GM12878 (cell line): ENCODE results near the gene ATL3. TPM values are rescaled to one million over a fixed set of nuclear protein-coding genes. Genes with fewer than 3 reads are reported as not detected.

Experiments used
- BACH1 ChIP-seq: fragments of 450-650 bp; IDR thresholded peaks from 2 replicates; pipeline ENCODE4 v1.6.1; 2017; ENCODE audit warnings: mild to moderate bottlenecking, borderline replicate concordance
- CREB1 ChIP-seq: IDR thresholded peaks from 2 replicates; pipeline ENCODE4 v1.6.1; 2012; ENCODE audit warnings: low read depth, mild to moderate bottlenecking, inconsistent platforms
- FOS ChIP-seq: IDR thresholded peaks from 3 replicates; pipeline ENCODE4 v1.6.1; 2011; ENCODE audit warnings: borderline replicate concordance; ENCODE audit not compliant: insufficient read length; ENCODE audit errors: extremely low read depth
- FOXM1 ChIP-seq: IDR thresholded peaks from 2 replicates; pipeline ENCODE4 v1.6.1; 2012; ENCODE audit warnings: low read depth, mild to moderate bottlenecking, inconsistent platforms, low read length, moderate library complexity
- HCFC1 ChIP-seq: fragments of 150-350 bp; IDR thresholded peaks from 2 replicates; pipeline ENCODE4 v1.6.1; 2014; ENCODE audit warnings: low read length
- LARP7 ChIP-seq: fragments of 450-650 bp; IDR thresholded peaks from 2 replicates; pipeline ENCODE4 v1.6.1; 2017; ENCODE audit warnings: mild to moderate bottlenecking
- MEF2A ChIP-seq: IDR thresholded peaks from 2 replicates; pipeline ENCODE4 v1.6.1; 2011; ENCODE audit warnings: low read depth, mild to moderate bottlenecking, low read length, moderate library complexity; ENCODE audit not compliant: insufficient read depth
- NRF1 ChIP-seq: conservative IDR thresholded peaks from 2 replicates; pipeline ENCODE4 v1.6.1; 2011; ENCODE audit warnings: mild to moderate bottlenecking, low read depth, low read length, improper control_type of control experiment
- PAX5 ChIP-seq: IDR thresholded peaks from 2 replicates; pipeline ENCODE4 v1.6.1; 2011; ENCODE audit warnings: low read depth, low read length, borderline replicate concordance
- RCOR1 ChIP-seq: conservative IDR thresholded peaks from 2 replicates; pipeline ENCODE4 v1.6.1; 2012; ENCODE audit warnings: low read depth, low read length, improper control_type of control experiment
- RELA ChIP-seq: fragments of 450-650 bp; IDR thresholded peaks from 2 replicates; pipeline ENCODE4 v1.8.0; 2014; ENCODE audit warnings: borderline replicate concordance; ENCODE audit not compliant: partially characterized antibody
- RUNX3 ChIP-seq: IDR thresholded peaks from 2 replicates; pipeline ENCODE4 v1.6.1; 2012; ENCODE audit warnings: low read length, inconsistent platforms
- SIX5 ChIP-seq: IDR thresholded peaks from 2 replicates; pipeline ENCODE4 v1.6.1; 2011; ENCODE audit warnings: mild to moderate bottlenecking, low read depth, low read length, moderate library complexity; ENCODE audit not compliant: severe bottlenecking
- STAT1 ChIP-seq: fragments of 450-650 bp; conservative IDR thresholded peaks from 2 replicates; pipeline ENCODE4 v1.6.1; 2014; ENCODE audit warnings: antibody characterized with exemption, mild to moderate bottlenecking
- SUPT20H ChIP-seq: IDR thresholded peaks from 2 replicates; pipeline ENCODE4 v1.6.1; 2011; ENCODE audit warnings: low read depth, mild to moderate bottlenecking, low read length, moderate library complexity, borderline replicate concordance; ENCODE audit not compliant: control insufficient read depth
- TARDBP ChIP-seq: IDR thresholded peaks from 2 replicates; pipeline ENCODE4 v1.6.1; 2016; ENCODE audit warnings: borderline replicate concordance
- YY1 ChIP-seq: IDR thresholded peaks from 2 replicates; pipeline ENCODE4 v1.6.1; 2011; ENCODE audit warnings: low read depth, mild to moderate bottlenecking, low read length
- ZNF207 ChIP-seq: fragments of 450-650 bp; IDR thresholded peaks from 2 replicates; pipeline ENCODE4 v1.6.1; 2014; ENCODE audit warnings: antibody characterized with exemption, mild to moderate bottlenecking, borderline replicate concordance
- ZSCAN29 ChIP-seq: fragments of 450-650 bp; IDR thresholded peaks from 2 replicates; pipeline ENCODE4 v1.6.1; 2017; ENCODE audit warnings: mild to moderate bottlenecking, moderate library complexity
- ZZZ3 ChIP-seq: IDR thresholded peaks from 2 replicates; pipeline ENCODE4 v1.6.1; 2011; ENCODE audit warnings: low read depth; ENCODE audit not compliant: control insufficient read depth, insufficient read length
- polyA plus RNA-seq, 11 experiments: library from polyadenylated mRNA; depleted of rRNA in 4 of 11; unstranded in 6 of 11; stranded (reverse) in 5 of 11; fragments of >200 nt; fragmentation: Nextera tagmentation in 4 of 11; fragmentation: Illumina TruSeq in 1 of 11; extraction: Ambion mirVana in 4 of 11; extraction: Trizol in 1 of 11; gene quantifications; 1 replicate in 1 of 11; 2 replicates in 10 of 11; pipeline versions ENCODE4 v1.2.1 to v1.2.3, GENCODE V29; 2011 to 2016; ENCODE audit warnings: inconsistent platforms in 2 of 11, missing spikeins in 2 of 11, low read depth in 1 of 11
- total RNA-seq, 4 experiments: library from RNA; depleted of rRNA in 3 of 4; stranded (reverse); fragments of >200 nt in 3 of 4; fragmentation: Illumina TruSeq in 1 of 4; extraction: Trizol in 1 of 4; gene quantifications; 2 replicates each; pipeline versions ENCODE4 v1.2.1 to v1.2.3, GENCODE V29; 2013 to 2021
- TF ChIP-seq, protein P1 (sequence below): IDR thresholded peaks from 2 replicates; pipeline ENCODE4 v1.6.1; 2012; ENCODE audit warnings: low read length, inconsistent platforms
- TF ChIP-seq, protein P2 (sequence below): fragments of 450-650 bp; IDR thresholded peaks from 2 replicates; pipeline ENCODE4 v1.6.1; 2017; ENCODE audit warnings: mild to moderate bottlenecking
- TF ChIP-seq, protein P3 (sequence below): fragments of 450-650 bp; IDR thresholded peaks from 2 replicates; pipeline ENCODE4 v1.6.1; 2018; ENCODE audit warnings: mild to moderate bottlenecking, low read depth, moderate library complexity; ENCODE audit not compliant: partially characterized antibody

Gene ATL3
- total and polyA plus RNA-seq, 10 of the 15 experiments (the other 5 are each of a cell fraction or from before 2014, with no cell fraction given), result 12.0 to 36.0 (median 21.5) TPM

DNA sequence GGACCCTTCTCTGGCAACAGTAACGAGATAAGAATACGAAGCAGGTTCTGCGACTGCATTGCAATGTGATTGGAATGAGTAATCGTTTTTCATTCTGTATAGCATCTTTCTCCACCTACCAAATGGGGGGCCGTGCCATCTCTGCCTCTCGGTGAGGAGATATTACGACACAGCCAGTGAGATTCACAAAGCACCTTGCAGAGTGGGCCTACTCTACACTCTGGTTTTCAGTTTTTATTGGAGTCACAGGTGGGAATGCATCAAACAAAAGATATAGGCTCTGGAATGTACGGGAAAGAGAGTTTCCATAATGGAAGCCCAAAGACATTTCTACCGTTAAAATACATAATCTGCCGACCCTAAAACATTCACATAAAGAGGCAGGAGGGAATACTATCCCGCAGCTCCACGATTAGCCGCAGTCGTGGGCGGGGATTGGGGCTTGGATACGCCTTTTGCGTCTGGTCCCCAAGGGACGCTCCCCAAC, 9.7 kb upstream of the ATL3 start (continued):
- TF ChIP-seq, protein P1, sequence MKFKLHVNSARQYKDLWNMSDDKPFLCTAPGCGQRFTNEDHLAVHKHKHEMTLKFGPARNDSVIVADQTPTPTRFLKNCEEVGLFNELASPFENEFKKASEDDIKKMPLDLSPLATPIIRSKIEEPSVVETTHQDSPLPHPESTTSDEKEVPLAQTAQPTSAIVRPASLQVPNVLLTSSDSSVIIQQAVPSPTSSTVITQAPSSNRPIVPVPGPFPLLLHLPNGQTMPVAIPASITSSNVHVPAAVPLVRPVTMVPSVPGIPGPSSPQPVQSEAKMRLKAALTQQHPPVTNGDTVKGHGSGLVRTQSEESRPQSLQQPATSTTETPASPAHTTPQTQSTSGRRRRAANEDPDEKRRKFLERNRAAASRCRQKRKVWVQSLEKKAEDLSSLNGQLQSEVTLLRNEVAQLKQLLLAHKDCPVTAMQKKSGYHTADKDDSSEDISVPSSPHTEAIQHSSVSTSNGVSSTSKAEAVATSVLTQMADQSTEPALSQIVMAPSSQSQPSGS, result no peak
- TF ChIP-seq RCOR1, result no peak
- no peak for TF ChIP-seq ZSCAN29
- 0 out of 2 replicates have a peak, but pooled peaks have one; percentile 19 for TF ChIP-seq RUNX3
- TF ChIP-seq TARDBP, result no peak
- no peak for TF ChIP-seq SIX5
- TF ChIP-seq, protein P2, sequence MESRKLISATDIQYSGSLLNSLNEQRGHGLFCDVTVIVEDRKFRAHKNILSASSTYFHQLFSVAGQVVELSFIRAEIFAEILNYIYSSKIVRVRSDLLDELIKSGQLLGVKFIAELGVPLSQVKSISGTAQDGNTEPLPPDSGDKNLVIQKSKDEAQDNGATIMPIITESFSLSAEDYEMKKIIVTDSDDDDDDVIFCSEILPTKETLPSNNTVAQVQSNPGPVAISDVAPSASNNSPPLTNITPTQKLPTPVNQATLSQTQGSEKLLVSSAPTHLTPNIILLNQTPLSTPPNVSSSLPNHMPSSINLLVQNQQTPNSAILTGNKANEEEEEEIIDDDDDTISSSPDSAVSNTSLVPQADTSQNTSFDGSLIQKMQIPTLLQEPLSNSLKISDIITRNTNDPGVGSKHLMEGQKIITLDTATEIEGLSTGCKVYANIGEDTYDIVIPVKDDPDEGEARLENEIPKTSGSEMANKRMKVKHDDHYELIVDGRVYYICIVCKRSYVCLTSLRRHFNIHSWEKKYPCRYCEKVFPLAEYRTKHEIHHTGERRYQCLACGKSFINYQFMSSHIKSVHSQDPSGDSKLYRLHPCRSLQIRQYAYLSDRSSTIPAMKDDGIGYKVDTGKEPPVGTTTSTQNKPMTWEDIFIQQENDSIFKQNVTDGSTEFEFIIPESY, result no peak
- no peak for TF ChIP-seq ZNF207
- TF ChIP-seq MEF2A, result no peak
- no peak for TF ChIP-seq NRF1
- no peak for TF ChIP-seq SUPT20H
- no peak for TF ChIP-seq HCFC1
- TF ChIP-seq FOXM1, result no peak
- no peak for TF ChIP-seq STAT1
- TF ChIP-seq FOS, result no peak
- TF ChIP-seq PAX5, result no peak
- no peak for TF ChIP-seq YY1
- TF ChIP-seq, protein P3, sequence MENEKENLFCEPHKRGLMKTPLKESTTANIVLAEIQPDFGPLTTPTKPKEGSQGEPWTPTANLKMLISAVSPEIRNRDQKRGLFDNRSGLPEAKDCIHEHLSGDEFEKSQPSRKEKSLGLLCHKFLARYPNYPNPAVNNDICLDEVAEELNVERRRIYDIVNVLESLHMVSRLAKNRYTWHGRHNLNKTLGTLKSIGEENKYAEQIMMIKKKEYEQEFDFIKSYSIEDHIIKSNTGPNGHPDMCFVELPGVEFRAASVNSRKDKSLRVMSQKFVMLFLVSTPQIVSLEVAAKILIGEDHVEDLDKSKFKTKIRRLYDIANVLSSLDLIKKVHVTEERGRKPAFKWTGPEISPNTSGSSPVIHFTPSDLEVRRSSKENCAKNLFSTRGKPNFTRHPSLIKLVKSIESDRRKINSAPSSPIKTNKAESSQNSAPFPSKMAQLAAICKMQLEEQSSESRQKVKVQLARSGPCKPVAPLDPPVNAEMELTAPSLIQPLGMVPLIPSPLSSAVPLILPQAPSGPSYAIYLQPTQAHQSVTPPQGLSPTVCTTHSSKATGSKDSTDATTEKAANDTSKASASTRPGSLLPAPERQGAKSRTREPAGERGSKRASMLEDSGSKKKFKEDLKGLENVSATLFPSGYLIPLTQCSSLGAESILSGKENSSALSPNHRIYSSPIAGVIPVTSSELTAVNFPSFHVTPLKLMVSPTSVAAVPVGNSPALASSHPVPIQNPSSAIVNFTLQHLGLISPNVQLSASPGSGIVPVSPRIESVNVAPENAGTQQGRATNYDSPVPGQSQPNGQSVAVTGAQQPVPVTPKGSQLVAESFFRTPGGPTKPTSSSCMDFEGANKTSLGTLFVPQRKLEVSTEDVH, result no peak
- 0 out of 2 replicates have a peak, but pooled peaks have one; percentile 27 for TF ChIP-seq CREB1
- TF ChIP-seq ZZZ3, result no peak
- no peak for TF ChIP-seq LARP7
- TF ChIP-seq RELA, result peak; percentile 46
- TF ChIP-seq BACH1, result no peak
